ENCODE data around the gene ZNF670. TPM values are rescaled to one million over a fixed set of nuclear protein-coding genes. Genes with fewer than 3 reads are reported as not detected.

The ZNF670 gene
- total RNA-seq, 3 donors from 2014 or later: 2.1 to 8.0 (median 4.9) TPM

- no peak for DNase-seq (ENCODE audit: low spot score in 2 of 2)
- H3K4me1 ChIP-seq: no peaks in the 10 kb centered on the region
- TF ChIP-seq POLR2AphosphoS5 (IDR thresholded peaks at IDR 0.05): no peak
- no peak for TF ChIP-seq CTCF (IDR thresholded peaks at IDR 0.05)
- TF ChIP-seq POLR2A (IDR thresholded peaks at IDR 0.05): no peak
- H3K36me3 ChIP-seq: no peaks in the 10 kb centered on the region
- intact Hi-C loops (cut with DNase I; ENCODE audit: low total_unique reads): no loop called here
- H3K27me3 ChIP-seq: no peaks in the 10 kb centered on the region
- H3K9me3 ChIP-seq: no peaks in the 10 kb centered on the region
- H3K4me3 ChIP-seq: no peak overlapping the region
- H3K27ac ChIP-seq: no peak overlapping the region
Measured at GRCh38 chr1:247119600-247120407, 41.2 kb upstream of the ZNF670 start.

- H3K4me1 ChIP-seq: no peaks in the 10 kb centered on the region
Measured at GRCh38 chr1:247118946-247119446, 40.4 kb upstream of the ZNF670 start.

GRCh38 chr1:247115545-247115944, 36.9 kb upstream of the ZNF670 start:
- intact Hi-C loops (cut with DNase I; ENCODE audit: low total_unique reads): no loop called here
- no peak for DNase-seq (ENCODE audit: low spot score in 2 of 2)
- H3K27me3 ChIP-seq: no peaks in the 10 kb centered on the region
- H3K9me3 ChIP-seq: no peaks in the 10 kb centered on the region
- no peaks in the 10 kb centered on the region for H3K4me1 ChIP-seq
- H3K36me3 ChIP-seq: no peaks in the 10 kb centered on the region
- no peak overlapping the region for H3K27ac ChIP-seq
- H3K4me3 ChIP-seq: no peak overlapping the region
- TF ChIP-seq POLR2A (IDR thresholded peaks at IDR 0.05) (no peak), CTCF (IDR thresholded peaks at IDR 0.05) (no peak), POLR2AphosphoS5 (IDR thresholded peaks at IDR 0.05) (no peak)

More at GRCh38 chr1:247118946-247119446, 40.4 kb upstream of the ZNF670 start:
- no peaks in the 10 kb centered on the region for H3K36me3 ChIP-seq
- no peak overlapping the region for H3K4me3 ChIP-seq
- no peaks in the 10 kb centered on the region for H3K9me3 ChIP-seq
- TF ChIP-seq POLR2AphosphoS5 (IDR thresholded peaks at IDR 0.05) (no peak), CTCF (IDR thresholded peaks at IDR 0.05) (no peak), POLR2A (IDR thresholded peaks at IDR 0.05) (no peak)
- no peaks in the 10 kb centered on the region for H3K27me3 ChIP-seq
- intact Hi-C loops (cut with DNase I; ENCODE audit: low total_unique reads): no loop called here
- no peak for DNase-seq (ENCODE audit: low spot score in 2 of 2)
- no peak overlapping the region for H3K27ac ChIP-seq

- Histone ChIP-seq H3K27ac (no peak overlapping the region), H3K36me3 (no peaks in the 10 kb centered on the region), H3K9me3 (no peaks in the 10 kb centered on the region), H3K4me3 (no peak overlapping the region), H3K4me1 (no peaks in the 10 kb centered on the region), H3K27me3 (no peaks in the 10 kb centered on the region)
- intact Hi-C loops (cut with DNase I; ENCODE audit: low total_unique reads): no loop called here
- TF ChIP-seq POLR2AphosphoS5 (IDR thresholded peaks at IDR 0.05) (no peak), POLR2A (IDR thresholded peaks at IDR 0.05) (no peak), CTCF (IDR thresholded peaks at IDR 0.05) (no peak)
- no peak for DNase-seq (ENCODE audit: low spot score in 2 of 2)
Measured at GRCh38 chr1:247115141-247115510, 36.5 kb upstream of the ZNF670 start.

- H3K4me3 ChIP-seq: no peak overlapping the region
- no peaks in the 10 kb centered on the region for H3K36me3 ChIP-seq
- TF ChIP-seq POLR2AphosphoS5 (IDR thresholded peaks at IDR 0.05) (no peak), POLR2A (IDR thresholded peaks at IDR 0.05) (no peak), CTCF (IDR thresholded peaks at IDR 0.05) (no peak)
- intact Hi-C loops (cut with DNase I; ENCODE audit: low total_unique reads): no loop called here
- no peak for DNase-seq (ENCODE audit: low spot score in 2 of 2)
- no peaks in the 10 kb centered on the region for H3K4me1 ChIP-seq
- H3K27me3 ChIP-seq: no peaks in the 10 kb centered on the region
- H3K9me3 ChIP-seq: no peaks in the 10 kb centered on the region
- H3K27ac ChIP-seq: no peak overlapping the region
Measured at GRCh38 chr1:247114351-247115140, 35.9 kb upstream of the ZNF670 start.

All from breast epithelium (tissue), 4 donors.